ENCODE measurements around the gene SYTL3. TPM values are rescaled to one million over a fixed set of nuclear protein-coding genes. Genes with fewer than 3 reads are reported as not detected.
A peak's percentile ranks its signal among the peaks of the same experiment; 100 is the strongest.

Gene SYTL3
- total and polyA plus RNA-seq, 5 experiments from 2014 or later: 11.1 to 16.1 (median 15.7) TPM

GRCh38 chr6:158624684-158625682, 24.9 kb upstream of the SYTL3 start:
- Mint-ChIP-seq H3K27ac (peak overlapping the region in 6 of 10 donors; percentile 40 to 82 (median 74)), H3K4me1 (peaks cover 2 to 19% (median 17%) of the 10 kb centered on the region in 4 donors), H3K4me3 (no peak overlapping the region), H3K27me3 (no peaks in the 10 kb centered on the region), H3K36me3 (peaks cover 0 to 76% (median 6%) of the 10 kb centered on the region in 3 donors), H3K9me3 (no peaks in the 10 kb centered on the region)
- POLR2A ChIA-PET: no interaction called here
- ATAC-seq: no peak
- no peak for DNase-seq

DNA sequence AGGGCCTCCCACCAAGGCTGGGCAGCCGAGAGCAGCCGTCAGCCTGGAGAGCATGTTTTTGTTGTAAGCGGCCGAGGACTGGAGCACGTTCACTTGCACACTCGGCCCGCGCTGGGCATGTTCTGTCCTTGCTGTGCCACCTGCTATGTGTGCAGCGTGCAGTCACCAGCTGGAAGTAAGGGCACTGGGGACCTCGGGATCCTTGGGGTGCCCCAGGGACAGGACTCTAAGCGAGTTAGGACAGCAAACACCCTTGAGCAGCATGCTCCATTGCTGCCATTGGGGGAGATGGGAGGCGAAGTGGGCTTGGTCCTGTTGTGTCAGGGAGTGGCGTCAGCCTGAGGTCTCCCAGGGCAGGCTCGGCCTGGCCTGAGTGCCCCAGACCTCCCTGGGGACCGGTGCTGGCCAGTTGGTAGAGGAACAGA, 24.0 kb upstream of the SYTL3 start:
- Mint-ChIP-seq H3K36me3 (peaks cover 0 to 69% (median 7%) of the 10 kb centered on the region in 3 donors), H3K4me1 (peaks cover 2 to 24% (median 17%) of the 10 kb centered on the region in 4 donors), H3K27ac (peak overlapping the region in 6 of 10 donors; percentile 24 to 83 (median 78))

GRCh38 chr6:158626360-158627167, 23.3 kb upstream of the SYTL3 start:
- H3K4me1 Mint-ChIP-seq: peaks cover 8 to 31% (median 23%) of the 10 kb centered on the region in 4 donors
- H3K9me3 Mint-ChIP-seq: no peaks in the 10 kb centered on the region
- ATAC-seq (no peak), DNase-seq (no peak)
- H3K27ac Mint-ChIP-seq: peak overlapping the region; percentile 63 to 90 (median 80)
- H3K36me3 Mint-ChIP-seq: peaks cover 0 to 70% (median 13%) of the 10 kb centered on the region in 3 donors
- no peaks in the 10 kb centered on the region for H3K27me3 Mint-ChIP-seq
- POLR2A ChIA-PET: no interaction called here
- H3K4me3 Mint-ChIP-seq: no peak overlapping the region

More for the DNA sequence above, 24.0 kb upstream of the SYTL3 start:
- no peak for DNase-seq
- no peak overlapping the region for H3K4me3 Mint-ChIP-seq
- POLR2A ChIA-PET: no interaction called here
- ATAC-seq: no peak
- H3K9me3 Mint-ChIP-seq: no peaks in the 10 kb centered on the region
- no peaks in the 10 kb centered on the region for H3K27me3 Mint-ChIP-seq

- peaks cover 14 to 36% (median 26%) of the 10 kb centered on the region in 4 donors for H3K4me1 Mint-ChIP-seq
- H3K27me3 Mint-ChIP-seq: no peaks in the 10 kb centered on the region
- ATAC-seq (no peak), DNase-seq (peak in 1 of 10 donors; percentile 38)
- no peaks in the 10 kb centered on the region for H3K9me3 Mint-ChIP-seq
- H3K4me3 Mint-ChIP-seq: no peak overlapping the region
- H3K36me3 Mint-ChIP-seq: peaks cover 0 to 73% (median 16%) of the 10 kb centered on the region in 3 donors
- POLR2A ChIA-PET: interaction anchor here (0.7 kb wide), 1 partner anchor 28 kb away, joined by 3 read pairs; no protein-coding TSS in a partner anchor
- peak overlapping the region; percentile 25 to 90 (median 80) for H3K27ac Mint-ChIP-seq
Observed at GRCh38 chr6:158627168-158627939, 22.5 kb upstream of the SYTL3 start.

GRCh38 chr6:158627940-158628211, 22.0 kb upstream of the SYTL3 start:
- Mint-ChIP-seq H3K27ac (peak overlapping the region in 8 of 10 donors; percentile 56 to 90 (median 80)), H3K36me3 (peaks cover 0 to 73% (median 16%) of the 10 kb centered on the region in 3 donors), H3K4me3 (no peak overlapping the region), H3K9me3 (no peaks in the 10 kb centered on the region), H3K4me1 (peaks cover 14 to 36% (median 28%) of the 10 kb centered on the region in 4 donors), H3K27me3 (no peaks in the 10 kb centered on the region)
- no peak for ATAC-seq
- POLR2A ChIA-PET: interaction anchor here (0.7 kb wide), 1 partner anchor 27 kb away, joined by 3 read pairs; no protein-coding TSS in a partner anchor
- no peak for DNase-seq

- H3K27me3 Mint-ChIP-seq: no peaks in the 10 kb centered on the region
- H3K4me3 Mint-ChIP-seq: no peak overlapping the region
- H3K9me3 Mint-ChIP-seq: no peaks in the 10 kb centered on the region
- DNase-seq: no peak
- H3K27ac Mint-ChIP-seq: peak overlapping the region in 3 of 10 donors; percentile 84 to 90 (median 87)
- peaks cover 0 to 72% (median 16%) of the 10 kb centered on the region in 3 donors for H3K36me3 Mint-ChIP-seq
- no peak for ATAC-seq
- peaks cover 16 to 39% (median 28%) of the 10 kb centered on the region in 4 donors for H3K4me1 Mint-ChIP-seq
- POLR2A ChIA-PET: interaction anchor here (0.6 kb wide), 1 partner anchor 65 kb away, joined by 3 read pairs; no protein-coding TSS in a partner anchor
Observed at GRCh38 chr6:158628542-158628941, 21.3 kb upstream of the SYTL3 start.

DNA sequence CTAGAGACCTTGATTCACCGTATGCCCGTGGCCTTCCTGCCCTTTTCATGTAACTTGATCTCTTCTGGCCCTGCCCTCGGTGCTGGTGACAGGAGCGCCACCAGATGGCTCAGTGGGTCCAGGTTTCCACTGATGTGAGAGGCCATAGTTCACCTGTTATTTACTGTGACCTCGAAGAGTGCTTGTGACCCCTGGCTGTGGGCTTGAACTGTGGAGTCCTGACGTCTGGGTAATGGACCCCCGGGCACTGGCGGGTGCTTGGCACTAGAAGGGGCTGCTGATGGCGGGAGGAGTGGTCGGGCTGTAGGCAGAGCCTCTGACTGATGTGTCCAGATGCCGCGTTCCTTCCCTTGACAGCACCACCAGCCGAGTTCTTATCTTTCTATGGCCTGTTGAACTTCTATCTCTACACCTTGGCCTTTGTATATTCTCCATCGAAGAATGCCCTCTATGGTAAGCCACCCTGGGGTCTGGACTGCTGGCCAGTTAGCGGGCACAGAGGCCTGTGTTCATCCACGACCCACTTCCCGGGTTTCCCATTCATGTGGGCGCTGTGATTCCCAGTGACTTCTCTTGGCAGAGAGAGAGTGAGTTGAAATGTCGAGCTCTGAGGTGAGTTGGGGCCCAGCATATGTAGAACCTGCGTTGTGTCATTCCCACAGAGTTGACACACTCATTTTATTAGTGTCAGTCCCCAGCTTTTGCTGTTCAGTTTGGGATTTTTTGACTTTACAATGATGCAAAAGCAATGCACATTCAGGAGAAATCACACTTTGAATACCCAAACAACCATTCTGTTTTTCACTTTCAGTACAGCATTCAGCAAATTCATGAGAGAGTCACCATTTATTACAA, 20.3 kb upstream of the SYTL3 start:
- Mint-ChIP-seq H3K36me3 (peaks cover 0 to 66% (median 16%) of the 10 kb centered on the region in 3 donors), H3K27me3 (no peaks in the 10 kb centered on the region), H3K27ac (peak overlapping the region; percentile 53 to 92 (median 86)), H3K9me3 (no peaks in the 10 kb centered on the region), H3K4me3 (no peak overlapping the region), H3K4me1 (peaks cover 20 to 44% (median 32%) of the 10 kb centered on the region in 4 donors)
- POLR2A ChIA-PET: interaction anchor here (0.7 to 2.6 kb wide), 2 partner anchors 10 to 62 kb away, joined by 3 to 7 read pairs; no protein-coding TSS in a partner anchor
- DNase-seq: peak in 6 of 10 donors; percentile 17 to 67 (median 45)
- ATAC-seq: peak; percentile 63 to 70

- H3K9me3 Mint-ChIP-seq: no peaks in the 10 kb centered on the region
- H3K4me1 Mint-ChIP-seq: peaks cover 20 to 58% (median 46%) of the 10 kb centered on the region in 4 donors
- peak overlapping the region; percentile 74 to 96 (median 91) for H3K27ac Mint-ChIP-seq
- POLR2A ChIA-PET: interaction anchor here (1.7 to 2.6 kb wide), 2 partner anchors 13 to 60 kb away, joined by 3 to 7 read pairs; partner anchors contain the start of gene DYNLT1
- ATAC-seq: no peak
- no peaks in the 10 kb centered on the region for H3K27me3 Mint-ChIP-seq
- DNase-seq: peak in 1 of 10 donors; percentile 38
- no peak overlapping the region for H3K4me3 Mint-ChIP-seq
- peaks cover 0 to 68% (median 19%) of the 10 kb centered on the region in 3 donors for H3K36me3 Mint-ChIP-seq
Observed at GRCh38 chr6:158630938-158631616, 18.8 kb upstream of the SYTL3 start.

GRCh38 chr6:158631678-158632537, 17.9 kb upstream of the SYTL3 start:
- H3K9me3 Mint-ChIP-seq: no peaks in the 10 kb centered on the region
- H3K36me3 Mint-ChIP-seq: peaks cover 0 to 68% (median 24%) of the 10 kb centered on the region in 3 donors
- H3K27ac Mint-ChIP-seq: peak overlapping the region; percentile 74 to 96 (median 91)
- H3K27me3 Mint-ChIP-seq: no peaks in the 10 kb centered on the region
- no peak for ATAC-seq
- no peak overlapping the region for H3K4me3 Mint-ChIP-seq
- peak in 1 of 10 donors; percentile 30 for DNase-seq
- H3K4me1 Mint-ChIP-seq: peaks cover 18 to 64% (median 54%) of the 10 kb centered on the region in 4 donors
- POLR2A ChIA-PET: interaction anchor here (1.7 to 2.6 kb wide), 2 partner anchors 13 to 59 kb away, joined by 3 to 7 read pairs; partner anchors contain the start of gene DYNLT1

Data from naive thymus-derived CD8-positive, alpha-beta T cell (primary cell).